Measurements from ENCODE around the gene ENO2. TPM values are rescaled to one million over a fixed set of nuclear protein-coding genes. Genes with fewer than 3 reads are reported as not detected.
A peak's percentile ranks its signal among the peaks of the same experiment; 100 is the strongest.

Gene ENO2
- total RNA-seq, 4 donors from 2014 or later: 13.0 to 25.3 (median 19.8) TPM

GRCh38 chr12:6951551-6952120 is 37.3 kb downstream of the ENO2 start:
- TF ChIP-seq POLR2A (IDR thresholded peaks at IDR 0.05) (no peak), CTCF (IDR thresholded peaks at IDR 0.05) (no peak)
- Histone ChIP-seq H3K9me3 (no peaks in the 10 kb centered on the region), H3K27ac (no peak overlapping the region), H3K36me3 (no peaks in the 10 kb centered on the region), H3K4me3 (replicated peaks in 1 of 3) (no peak overlapping the region), H3K4me1 (peaks cover 0 to 12% of the 10 kb centered on the region in 2 donors), H3K27me3 (no peaks in the 10 kb centered on the region)
- 88 to 93% methylated on average over 11 to 14 of the region's 20 CpGs for WGBS, 2 donors
- DNase-seq: no peak
- intact Hi-C loops (cut with DNase I): no loop called here

GRCh38 chr12:6952121-6952862 is 37.9 kb downstream of the ENO2 start:
- Histone ChIP-seq H3K4me3 (replicated peaks in 1 of 3) (no peak overlapping the region), H3K36me3 (no peaks in the 10 kb centered on the region), H3K9me3 (no peaks in the 10 kb centered on the region), H3K27ac (peak overlapping the region in 1 of 3 donors; percentile 14), H3K4me1 (peaks cover 0 to 6% of the 10 kb centered on the region in 2 donors), H3K27me3 (no peaks in the 10 kb centered on the region)
- TF ChIP-seq POLR2A (IDR thresholded peaks at IDR 0.05) (no peak), CTCF (IDR thresholded peaks at IDR 0.05) (no peak)
- DNase-seq: no peak
- WGBS, 2 donors: 75 to 84% methylated on average over 14 to 16 of the region's 22 CpGs
- intact Hi-C loops (cut with DNase I): no loop called here

- TF ChIP-seq POLR2A (IDR thresholded peaks at IDR 0.05) (no peak), CTCF (IDR thresholded peaks at IDR 0.05) (no peak)
- no peak for DNase-seq
- no peaks in the 10 kb centered on the region for H3K27me3 ChIP-seq
- H3K36me3 ChIP-seq: no peaks in the 10 kb centered on the region
- 68 to 87% methylated on average over 14 to 15 of the region's 15 CpGs for WGBS, 2 donors
- no peaks in the 10 kb centered on the region for H3K9me3 ChIP-seq
- intact Hi-C loops (cut with DNase I): no loop called here
- peak overlapping the region in 2 of 3 donors; percentile 41 to 56 for H3K27ac ChIP-seq
- H3K4me1 ChIP-seq: peaks cover 0 to 3% of the 10 kb centered on the region in 2 donors
- H3K4me3 ChIP-seq (replicated peaks in 1 of 3): no peak overlapping the region
These were observed 38.6 kb downstream of the ENO2 start for GRCh38 chr12:6952863-6953441.

- Histone ChIP-seq H3K4me1 (peaks cover 0 to 7% of the 10 kb centered on the region in 2 donors), H3K27me3 (no peaks in the 10 kb centered on the region), H3K9me3 (no peaks in the 10 kb centered on the region), H3K36me3 (no peaks in the 10 kb centered on the region), H3K27ac (peak overlapping the region in 2 of 3 donors; percentile 41 to 56), H3K4me3 (replicated peaks in 1 of 3) (no peak overlapping the region)
- no peak for DNase-seq
- intact Hi-C loops (cut with DNase I): no loop called here
- TF ChIP-seq POLR2A (IDR thresholded peaks at IDR 0.05) (no peak), CTCF (IDR thresholded peaks at IDR 0.05) (no peak)
- 53 to 79% methylated on average over 19 to 23 of the region's 24 CpGs for WGBS, 2 donors
These were observed 39.3 kb downstream of the ENO2 start for GRCh38 chr12:6953442-6954315.

Measured in thyroid gland (tissue), 4 donors.